Endothelial cell of umbilical vein (primary cell): Measurements from ENCODE around the gene CAPG. TPM values are rescaled to one million over a fixed set of nuclear protein-coding genes. Genes with fewer than 3 reads are reported as not detected.

Experiments used
- BruUV-seq: library from RNA; stranded (reverse); fragments of 400-500 nt; replicated peaks from 2 replicates; lab custom pipeline; 2021; lab: Mats Ljungman, UMichigan
- CTCF ChIA-PET: fragments of 300-600, 350-600 bp; sonication (Branson Sonifier 250); formaldehyde crosslinking; loops from one replicate; lab custom pipeline; 2021; ENCODE audit warnings: antibody characterized with exemption, inconsistent platforms; lab: Charles Lee
- POLR2A ChIA-PET: fragments of 300-600, 350-600 bp; sonication (Branson Sonifier 250); formaldehyde crosslinking; loops from one replicate; lab custom pipeline; 2021; ENCODE audit warnings: antibody characterized with exemption, inconsistent platforms; lab: Charles Lee
- DNase-seq: peaks from one replicate; pipeline ENCODE4 v3.0.0-alpha.2; 2011; ENCODE audit warnings: low read depth, low spot score
- FAIRE-seq: peaks from 2 replicates; lab custom pipeline; 2011; peaks lifted over from hg19 to GRCh38; lab: Jason Lieb, UNC
- H2AFZ ChIP-seq: 2 replicates; pipeline ENCODE4 v1.6.0; 2012; ENCODE audit warnings: low read depth, low read length, control low read depth, inconsistent platforms
- H3K27ac ChIP-seq: 2 replicates; pipeline ENCODE4 v1.5.1; 2011; ENCODE audit warnings: low read depth, mild to moderate bottlenecking, control low read depth, low read length, moderate library complexity; ENCODE audit not compliant: insufficient read depth
- H3K27me3 ChIP-seq, 2 experiments: 2 replicates each; pipeline versions ENCODE4 v1.6.0 to v1.6.1; 2011; ENCODE audit warnings: low read length in 2 of 2, mixed read lengths in 1 of 2; ENCODE audit not compliant: control insufficient read depth in 2 of 2, insufficient read depth in 2 of 2
- H3K36me3 ChIP-seq, 2 experiments: 2 replicates in 1 of 2; 3 replicates in 1 of 2; pipeline ENCODE4 v1.5.1; 2011; ENCODE audit warnings: low read length in 2 of 2, mild to moderate bottlenecking in 1 of 2, moderate library complexity in 1 of 2; ENCODE audit not compliant: control insufficient read depth in 2 of 2, insufficient read depth in 2 of 2; ENCODE audit errors: extremely low read depth in 1 of 2
- H3K4me1 ChIP-seq: 3 replicates; pipeline ENCODE4 v1.5.1; 2011; ENCODE audit warnings: mild to moderate bottlenecking, low read length; ENCODE audit not compliant: control insufficient read depth, insufficient read depth; ENCODE audit errors: extremely low read depth
- H3K4me2 ChIP-seq: 2 replicates; pipeline ENCODE4 v1.6.1; 2011; ENCODE audit warnings: low read length, control low read depth, mixed read lengths; ENCODE audit not compliant: insufficient read depth
- H3K4me3 ChIP-seq, 3 experiments: fragments of 200-600 bp in 1 of 3; sonication (generic), shearing (Covaris generic) in 1 of 3; replicated peaks in 1 of 3; 2 replicates each; pipeline ENCODE4 v1.5.1; 2011 to 2016; ENCODE audit warnings: control low read depth in 3 of 3, low read length in 3 of 3, mild to moderate bottlenecking in 2 of 3, inconsistent platforms in 1 of 3, low read depth in 1 of 3, moderate library complexity in 1 of 3; ENCODE audit not compliant: insufficient read depth in 1 of 3
- H3K79me2 ChIP-seq: 2 replicates; pipeline ENCODE4 v1.6.0; 2012; ENCODE audit warnings: low read length, inconsistent platforms; ENCODE audit not compliant: control insufficient read depth, insufficient read depth
- H3K9ac ChIP-seq: replicated peaks from 2 replicates; pipeline ENCODE3; 2011; ENCODE audit warnings: low read length, control low read depth; ENCODE audit not compliant: insufficient read depth; ENCODE audit errors: extremely low read depth
- H3K9me1 ChIP-seq: replicated peaks from 3 replicates; pipeline ENCODE4 v1.6.0; 2011; ENCODE audit warnings: mild to moderate bottlenecking, low read length; ENCODE audit not compliant: control insufficient read depth, insufficient read depth; ENCODE audit errors: extremely low read depth
- H3K9me3 ChIP-seq: replicated peaks from 2 replicates; pipeline ENCODE4 v1.5.1; 2012; ENCODE audit warnings: low read length, inconsistent platforms; ENCODE audit not compliant: control insufficient read depth, insufficient read depth
- H4K20me1 ChIP-seq: replicated peaks from 2 replicates; pipeline ENCODE3; 2011; ENCODE audit warnings: mild to moderate bottlenecking, low read length; ENCODE audit not compliant: control insufficient read depth, insufficient read depth; ENCODE audit errors: extremely low read depth
- EZH2 ChIP-seq: IDR thresholded peaks from 2 replicates; pipeline ENCODE4 v1.6.1; 2012; ENCODE audit warnings: borderline replicate concordance, low read depth, mild to moderate bottlenecking, moderate library complexity, low read length, inconsistent platforms; ENCODE audit not compliant: severe bottlenecking
- FOS ChIP-seq: IDR thresholded peaks from 2 replicates; pipeline ENCODE4 v1.6.1; 2011; ENCODE audit warnings: mild to moderate bottlenecking, low read length, moderate library complexity, borderline replicate concordance; ENCODE audit not compliant: insufficient read depth
- GATA2 ChIP-seq: IDR thresholded peaks from 2 replicates; pipeline ENCODE4 v1.7.0; 2011; ENCODE audit warnings: low read depth, mild to moderate bottlenecking, moderate library complexity, mixed read lengths, low read length; ENCODE audit not compliant: insufficient read length, insufficient read depth
- JUN ChIP-seq: IDR thresholded peaks from 2 replicates; pipeline ENCODE4 v1.6.1; 2011; ENCODE audit warnings: borderline replicate concordance, low read depth; ENCODE audit not compliant: insufficient read length, insufficient read depth
- MYC ChIP-seq: IDR thresholded peaks from one replicate; pipeline ENCODE4 v1.6.1; 2011; ENCODE audit warnings: mild to moderate bottlenecking, low read depth, low read length
- POLR2A ChIP-seq: IDR thresholded peaks from 2 replicates; pipeline ENCODE4 v1.6.1; 2012; ENCODE audit warnings: low read depth, mild to moderate bottlenecking, control low read depth, low read length
- POLR2AphosphoS5 ChIP-seq: IDR thresholded peaks from 2 replicates; pipeline ENCODE4 v1.6.1; 2012; ENCODE audit warnings: low read depth, mild to moderate bottlenecking, control low read depth, low read length, moderate library complexity; ENCODE audit not compliant: insufficient read depth
- dilution Hi-C: fragments of 300-500 bp; cut with MboI; formaldehyde crosslinking; loops from one replicate; pipeline ENCODE4 v1.15.0; 2019; ENCODE audit warnings: low sequenced_read_pairs; ENCODE audit not compliant: extremely low pct_ligation_motif_present
- intact Hi-C: fragments of 100-400 bp; cut with micrococcal nuclease; formaldehyde crosslinking; loops from one replicate; pipeline ENCODE4 v1.10.0; 2022
- polyA plus RNA-seq, 4 experiments: library from polyadenylated mRNA; depleted of rRNA in 3 of 4; stranded (reverse) in 3 of 4; unstranded in 1 of 4; fragments of >200 nt; gene quantifications; 2 replicates each; pipeline versions ENCODE4 v1.2.1 to v1.2.3, GENCODE V29; 2011 to 2012; ENCODE audit warnings: missing spikeins in 1 of 4
- total RNA-seq: library from RNA; stranded (reverse); gene quantifications from 2 replicates; pipeline ENCODE4 v1.2.3, GENCODE V29; 2021
- TF ChIP-seq, protein P1 (sequence below), 2 donors: IDR thresholded peaks; 1 replicate in 1 of 2; 2 replicates in 1 of 2; pipeline ENCODE4 v1.5.1; 2011; ENCODE audit warnings: low read length in 2 of 2, mild to moderate bottlenecking in 2 of 2, moderate library complexity in 2 of 2, control low read depth in 1 of 2, inconsistent platforms in 1 of 2, low read depth in 1 of 2; ENCODE audit not compliant: insufficient read depth in 1 of 2; ENCODE audit errors: extremely low read depth in 1 of 2
- TF ChIP-seq, protein P2 (sequence below): IDR thresholded peaks from 2 replicates; pipeline ENCODE4 v1.6.1; 2011; ENCODE audit not compliant: insufficient read depth, insufficient read length

CAPG gene
- total and polyA plus RNA-seq, 2 donors (not counting 3 experiments of a cell fraction or from before 2014, with no cell fraction given): 107 to 115 TPM

DNA sequence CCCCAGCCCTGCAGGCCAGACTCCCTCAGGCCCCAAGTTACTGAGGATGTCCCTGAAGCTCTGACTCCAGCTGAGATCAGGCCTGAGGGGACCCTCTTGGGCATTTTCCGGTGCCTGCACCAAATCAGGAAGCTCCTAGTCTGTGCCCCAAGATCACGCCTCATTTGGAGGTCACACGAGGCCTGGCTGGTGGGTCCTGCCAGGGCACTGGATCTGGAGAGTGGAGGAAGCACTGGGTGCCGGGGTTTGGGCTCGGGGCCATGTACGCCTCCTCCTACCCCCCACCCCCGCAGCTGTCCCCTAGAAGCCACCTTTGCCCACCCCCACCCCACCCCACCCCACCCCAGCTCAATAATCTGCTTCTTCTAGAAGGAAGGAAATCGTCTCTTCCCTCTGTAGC lies 24.5 kb upstream of the CAPG start:
- CTCF ChIA-PET: no interaction called here
- H3K4me2 ChIP-seq: no peak overlapping the region
- FAIRE-seq (no peak), DNase-seq (no peak)
- POLR2A ChIA-PET: no interaction called here
- H3K79me2 ChIP-seq: no peaks in the 10 kb centered on the region
- H3K9ac ChIP-seq: no peak overlapping the region
- H3K27ac ChIP-seq: no peak overlapping the region
- intact Hi-C loops: no loop called here
- no peaks in the 10 kb centered on the region for H3K9me3 ChIP-seq
- BruUV-seq: no TSS peak
- no peak overlapping the region for H2AFZ ChIP-seq
- TF ChIP-seq, protein P1, sequence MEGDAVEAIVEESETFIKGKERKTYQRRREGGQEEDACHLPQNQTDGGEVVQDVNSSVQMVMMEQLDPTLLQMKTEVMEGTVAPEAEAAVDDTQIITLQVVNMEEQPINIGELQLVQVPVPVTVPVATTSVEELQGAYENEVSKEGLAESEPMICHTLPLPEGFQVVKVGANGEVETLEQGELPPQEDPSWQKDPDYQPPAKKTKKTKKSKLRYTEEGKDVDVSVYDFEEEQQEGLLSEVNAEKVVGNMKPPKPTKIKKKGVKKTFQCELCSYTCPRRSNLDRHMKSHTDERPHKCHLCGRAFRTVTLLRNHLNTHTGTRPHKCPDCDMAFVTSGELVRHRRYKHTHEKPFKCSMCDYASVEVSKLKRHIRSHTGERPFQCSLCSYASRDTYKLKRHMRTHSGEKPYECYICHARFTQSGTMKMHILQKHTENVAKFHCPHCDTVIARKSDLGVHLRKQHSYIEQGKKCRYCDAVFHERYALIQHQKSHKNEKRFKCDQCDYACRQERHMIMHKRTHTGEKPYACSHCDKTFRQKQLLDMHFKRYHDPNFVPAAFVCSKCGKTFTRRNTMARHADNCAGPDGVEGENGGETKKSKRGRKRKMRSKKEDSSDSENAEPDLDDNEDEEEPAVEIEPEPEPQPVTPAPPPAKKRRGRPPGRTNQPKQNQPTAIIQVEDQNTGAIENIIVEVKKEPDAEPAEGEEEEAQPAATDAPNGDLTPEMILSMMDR (IDR thresholded peaks at IDR 0.05; ENCODE audit: extremely low read depth in 1 of 2, insufficient read depth in 1 of 2, low read depth in 1 of 2, low read length in 2 of 2): no peak
- TF ChIP-seq POLR2AphosphoS5: no peak
- TF ChIP-seq FOS: no peak
- TF ChIP-seq, protein P2, sequence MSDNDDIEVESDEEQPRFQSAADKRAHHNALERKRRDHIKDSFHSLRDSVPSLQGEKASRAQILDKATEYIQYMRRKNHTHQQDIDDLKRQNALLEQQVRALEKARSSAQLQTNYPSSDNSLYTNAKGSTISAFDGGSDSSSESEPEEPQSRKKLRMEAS: no peak
- no peak for TF ChIP-seq EZH2
- no peak for TF ChIP-seq JUN
- TF ChIP-seq POLR2A: no peak
- TF ChIP-seq MYC: no peak
- TF ChIP-seq GATA2: no peak
- H3K4me3 ChIP-seq: no peak overlapping the region
- H4K20me1 ChIP-seq: no peaks in the 10 kb centered on the region
- peaks cover 17% of the 10 kb centered on the region for H3K4me1 ChIP-seq
- H3K36me3 ChIP-seq: no peaks in the 10 kb centered on the region
- H3K27me3 ChIP-seq: no peaks in the 10 kb centered on the region
- dilution Hi-C loops: no loop called here
- no peaks in the 10 kb centered on the region for H3K9me1 ChIP-seq
